Aorta (tissue), 5 donors: ENCODE data around the gene ELP6. TPM values are rescaled to one million over a fixed set of nuclear protein-coding genes. Genes with fewer than 3 reads are reported as not detected.
"Not testable (repeated sequence)": the region's sequence is repeated elsewhere in the genome, so short reads cannot be mapped to it uniquely, and the experiment has no call there.

Experiments used
- ATAC-seq: fragments of 200-7000 bp; cut with Tn5 transposase; one replicate; pipeline ENCODE4 v1.9.1; 2022; ENCODE audit warnings: moderate library complexity; ENCODE audit not compliant: low FRiP score
- DNase-seq, 2 donors: peaks; one replicate each; pipeline ENCODE4 v3.0.0-alpha.2; 2020
- H3K27ac ChIP-seq, 2 donors: one replicate each; pipeline ENCODE4 v1.5.1; 2013; ENCODE audit warnings: low read length in 2 of 2, mild to moderate bottlenecking in 2 of 2, moderate library complexity in 2 of 2, control low read depth in 1 of 2, inconsistent platforms in 1 of 2, low read depth in 1 of 2
- H3K27me3 ChIP-seq, 2 donors: one replicate each; pipeline ENCODE4 v1.6.1; 2013; ENCODE audit warnings: control low read depth in 1 of 2, low read length in 1 of 2, mild to moderate bottlenecking in 1 of 2, moderate library complexity in 1 of 2; ENCODE audit not compliant: insufficient read depth in 2 of 2, control insufficient read depth in 1 of 2
- H3K36me3 ChIP-seq, 2 donors: one replicate each; pipeline ENCODE4 v1.6.1; 2013; ENCODE audit warnings: control low read depth in 1 of 2, low read length in 1 of 2, mild to moderate bottlenecking in 1 of 2; ENCODE audit not compliant: insufficient read depth in 2 of 2, control insufficient read depth in 1 of 2
- H3K4me1 ChIP-seq, 2 donors: one replicate each; pipeline ENCODE4 v1.6.1; 2013; ENCODE audit warnings: low read length in 2 of 2, control low read depth in 1 of 2, mild to moderate bottlenecking in 1 of 2, moderate library complexity in 1 of 2; ENCODE audit not compliant: insufficient read depth in 2 of 2, control insufficient read depth in 1 of 2
- H3K4me3 ChIP-seq, 2 donors: one replicate each; pipeline ENCODE4 v1.5.1; 2013; ENCODE audit warnings: low read length in 2 of 2, control low read depth in 1 of 2, mild to moderate bottlenecking in 1 of 2
- H3K9me3 ChIP-seq: one replicate; pipeline ENCODE4 v1.6.1; 2013; ENCODE audit warnings: mild to moderate bottlenecking, low read length; ENCODE audit not compliant: control insufficient read depth
- WGBS, 2 donors: extraction: QIAGEN DNeasy Blood & Tissue Kit; methylation state at CpG; one replicate each; pipeline ENCODE4 v1.1.7; 2013; 5-methylcytosine and 5-hydroxymethylcytosine counted together
- intact Hi-C, 2 donors: fragments of 100-400 bp; cut with DNase I; formaldehyde crosslinking; loops; one replicate each; pipeline versions ENCODE4 v1.14.2 to v1.15.0; 2022
- polyA plus RNA-seq, 2 donors: library from polyadenylated mRNA; stranded (reverse); fragments of 200-250 nt; gene quantifications; one replicate each; pipeline ENCODE4 v1.2.3, GENCODE V29; 2013
- total RNA-seq, 2 donors: library from RNA; stranded (reverse); fragmentation: NEBNext Ultra II Directional; extraction: Animal tissue kit (Norgen Biotek cat#: 25700); gene quantifications; one replicate each; pipeline ENCODE4 v1.2.1, GENCODE V29; 2021
- donor health status: healthy with polysubstance abuse.
- donor health status: Bipolar disorder and iron deficiency.
- donor health status: DM: no; HTN: no; CAD: no.
- donor health status: DM: no; HTN: no; CAD: no.
- donor health status: DM: yes; HTN: yes; CAD: no.

The ELP6 gene
- total and polyA plus RNA-seq, 4 donors = 19.7 to 29.3 (median 24.5) TPM

GRCh38 chr3:47517937-47518336 is 4.4 kb upstream of the ELP6 start:
- intact Hi-C loops = no loop called here
- Histone ChIP-seq H3K36me3 (no peaks in the 10 kb centered on the region), H3K4me1 (no peaks in the 10 kb centered on the region), H3K4me3 (no peak overlapping the region), H3K9me3 (no peaks in the 10 kb centered on the region), H3K27ac (no peak overlapping the region), H3K27me3 (no peaks in the 10 kb centered on the region)
- ATAC-seq = no peak
- WGBS, 2 donors = 90 to 95% methylated on average over 2 of the region's 2 CpGs
- DNase-seq = no peak

GRCh38 chr3:47515864-47516319 is 2.4 kb upstream of the ELP6 start:
- ATAC-seq (no peak), DNase-seq (no peak)
- H3K9me3 ChIP-seq = no peaks in the 10 kb centered on the region
- WGBS, 2 donors = 43 to 52% methylated on average over 5 of the region's 5 CpGs
- intact Hi-C loops = no loop called here
- no peaks in the 10 kb centered on the region for H3K27me3 ChIP-seq
- no peaks in the 10 kb centered on the region for H3K4me1 ChIP-seq
- H3K36me3 ChIP-seq = no peaks in the 10 kb centered on the region
- H3K27ac ChIP-seq = no peak overlapping the region
- H3K4me3 ChIP-seq = no peak overlapping the region

DNA sequence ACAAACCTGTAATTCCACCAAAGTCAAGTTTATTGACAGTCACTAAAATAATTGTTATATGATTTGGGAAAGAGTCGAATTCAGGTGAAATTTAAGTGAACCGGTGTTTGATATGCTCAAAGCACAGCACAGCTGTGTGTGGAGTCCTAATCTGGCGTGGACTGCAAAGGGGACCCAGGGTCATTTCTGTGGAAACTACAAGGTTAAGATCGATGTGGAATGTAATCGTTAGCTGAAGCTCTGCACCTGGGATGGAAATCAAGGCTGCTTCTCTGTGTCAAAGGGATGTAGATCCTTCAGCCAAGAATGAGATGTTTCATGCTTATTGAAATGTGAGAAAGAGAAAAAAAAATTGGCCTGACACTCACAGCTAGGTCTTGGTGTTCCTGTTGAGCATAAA is 1.6 kb upstream of the ELP6 start:
- Histone ChIP-seq H3K36me3 (no peaks in the 10 kb centered on the region), H3K27ac (no peak overlapping the region), H3K4me1 (no peaks in the 10 kb centered on the region), H3K9me3 (no peaks in the 10 kb centered on the region), H3K27me3 (no peaks in the 10 kb centered on the region), H3K4me3 (no peak overlapping the region)
- intact Hi-C loops = no loop called here
- ATAC-seq (no peak), DNase-seq (no peak)
- 83 to 85% methylated on average over 5 of the region's 5 CpGs for WGBS, 2 donors

- intact Hi-C loops = no loop called here
Observed at GRCh38 chr3:47512416-47513124, 942 bp downstream of the ELP6 start.

DNA sequence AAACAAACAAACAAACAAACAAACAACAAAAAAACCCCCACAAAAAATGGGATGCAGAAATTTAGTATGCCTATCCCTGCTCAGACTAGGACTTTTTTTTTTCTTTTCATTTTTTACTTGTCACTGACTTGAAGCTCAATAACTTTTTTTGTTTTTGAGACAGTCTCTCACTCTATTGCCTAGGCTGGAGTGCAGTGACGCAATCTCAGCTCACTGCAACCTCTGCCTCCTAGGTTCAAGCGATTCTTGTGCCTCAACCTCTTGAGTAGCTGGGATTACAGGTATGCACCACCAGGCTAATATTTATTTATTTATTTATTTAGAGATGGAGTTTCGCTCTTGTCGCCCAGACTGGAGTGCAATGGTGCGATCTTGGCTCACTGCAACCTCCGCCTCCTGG is 8.2 kb downstream of the ELP6 start:
- H3K4me3 ChIP-seq, H3K9me3 ChIP-seq, H3K27me3 ChIP-seq, H3K4me1 ChIP-seq, ATAC-seq, DNase-seq, intact Hi-C loops, H3K27ac ChIP-seq: not testable (repeated sequence)
- 98% methylated on average over 6 of the region's 6 CpGs for WGBS, 2 donors
- H3K36me3 ChIP-seq = peaks cover 0 to 14% of the 10 kb centered on the region in 2 donors

More at GRCh38 chr3:47512416-47513124, 942 bp downstream of the ELP6 start:
- H3K9me3 ChIP-seq = no peaks in the 10 kb centered on the region
- peaks cover 0 to 2% of the 10 kb centered on the region in 2 donors for H3K36me3 ChIP-seq
- 17 to 18% methylated on average over 36 of the region's 36 CpGs for WGBS, 2 donors
- DNase-seq = peak; percentile 51 to 78
- H3K4me1 ChIP-seq = no peaks in the 10 kb centered on the region
- H3K27me3 ChIP-seq = no peaks in the 10 kb centered on the region
- H3K27ac ChIP-seq = no peak overlapping the region
- peak overlapping the region; percentile 47 to 83 for H3K4me3 ChIP-seq
- peak; percentile 12 for ATAC-seq

- no peaks in the 10 kb centered on the region for H3K9me3 ChIP-seq
- 88 to 90% methylated on average over 7 of the region's 7 CpGs for WGBS, 2 donors
- H3K4me1 ChIP-seq = no peaks in the 10 kb centered on the region
- H3K27me3 ChIP-seq = no peaks in the 10 kb centered on the region
- peaks cover 0 to 12% of the 10 kb centered on the region in 2 donors for H3K36me3 ChIP-seq
- no peak overlapping the region for H3K4me3 ChIP-seq
- ATAC-seq (no peak), DNase-seq (no peak)
- no peak overlapping the region for H3K27ac ChIP-seq
- intact Hi-C loops = no loop called here
Observed at GRCh38 chr3:47504113-47504512, 9.4 kb downstream of the ELP6 start.

DNA sequence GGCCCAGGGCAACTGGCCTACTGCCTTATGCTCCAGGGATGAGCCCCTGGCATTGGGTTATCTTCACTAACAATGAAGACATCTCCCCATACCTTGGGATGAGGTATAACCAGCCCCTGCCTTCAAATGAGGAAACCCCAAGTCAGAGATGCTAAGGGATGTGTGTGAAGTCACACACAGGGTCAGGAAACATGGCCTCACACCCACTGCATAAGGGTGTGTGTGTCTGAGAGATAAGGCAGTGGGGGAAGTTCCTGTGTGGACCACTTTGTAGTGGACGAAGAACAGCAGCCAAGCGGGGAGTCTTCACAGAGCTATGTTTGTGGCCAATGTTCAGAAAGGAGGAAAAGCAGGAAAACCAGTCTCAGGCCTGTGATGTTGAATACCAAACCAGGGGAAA is 10.5 kb downstream of the ELP6 start:
- Histone ChIP-seq H3K27ac (no peak overlapping the region), H3K4me3 (no peak overlapping the region), H3K9me3 (no peaks in the 10 kb centered on the region), H3K4me1 (no peaks in the 10 kb centered on the region), H3K36me3 (peaks cover 0 to 19% of the 10 kb centered on the region in 2 donors), H3K27me3 (no peaks in the 10 kb centered on the region)
- 95 to 97% methylated on average over 2 of the region's 2 CpGs for WGBS, 2 donors
- ATAC-seq (no peak), DNase-seq (no peak)
- intact Hi-C loops = no loop called here

DNA sequence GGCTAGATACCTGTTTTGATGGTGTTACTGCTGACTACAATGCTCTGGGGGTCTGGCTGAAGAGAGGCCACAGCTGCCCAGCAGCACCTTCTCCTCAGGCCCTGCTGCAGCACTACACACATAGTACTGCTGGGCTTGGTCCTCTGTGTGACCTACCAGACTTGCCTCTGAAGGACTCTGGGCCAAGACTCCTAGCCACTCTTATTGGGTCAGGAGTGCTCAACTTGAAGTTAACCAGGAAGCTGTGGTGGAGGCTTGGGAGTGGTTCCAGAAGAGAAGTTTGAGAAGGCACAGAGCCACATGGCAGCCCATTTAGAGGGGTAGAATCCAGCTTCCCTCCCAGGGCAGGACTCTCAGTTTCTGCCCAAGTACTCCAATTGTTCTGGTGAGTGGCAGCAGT is 16.6 kb downstream of the ELP6 start:
- Histone ChIP-seq H3K27ac (no peak overlapping the region), H3K4me3 (no peak overlapping the region), H3K4me1 (no peaks in the 10 kb centered on the region), H3K27me3 (no peaks in the 10 kb centered on the region), H3K9me3 (no peaks in the 10 kb centered on the region), H3K36me3 (peaks cover 0 to 22% of the 10 kb centered on the region in 2 donors)
- DNase-seq = no peak
- ATAC-seq = no peak
- intact Hi-C loops = no loop called here

DNA sequence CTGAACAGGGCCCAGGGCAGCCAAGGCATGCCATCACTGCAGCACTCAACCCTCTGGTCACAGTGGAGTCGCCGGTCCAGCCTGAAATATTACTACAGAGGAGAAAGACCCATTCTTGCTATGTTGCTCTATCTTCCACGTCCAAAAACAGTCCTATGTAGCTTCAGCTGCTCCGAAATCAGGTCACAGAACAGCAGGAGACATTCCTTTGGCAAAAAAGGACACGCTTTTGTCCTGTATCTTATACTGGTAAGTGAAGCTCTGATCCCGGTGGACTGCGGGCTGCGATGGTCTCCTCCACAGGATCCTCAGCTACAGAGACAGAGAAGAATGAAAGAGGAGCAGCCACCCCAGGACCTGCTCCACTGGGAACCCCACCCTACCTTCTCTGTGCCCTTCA is 17.6 kb downstream of the ELP6 start:
- Histone ChIP-seq H3K27ac (no peak overlapping the region), H3K4me1 (no peaks in the 10 kb centered on the region), H3K27me3 (no peaks in the 10 kb centered on the region), H3K36me3 (peaks cover 0 to 17% of the 10 kb centered on the region in 2 donors), H3K9me3 (no peaks in the 10 kb centered on the region), H3K4me3 (no peak overlapping the region)
- WGBS, 2 donors = 94 to 95% methylated on average over 8 of the region's 8 CpGs
- intact Hi-C loops = no loop called here
- no peak for DNase-seq
- ATAC-seq = no peak
